SK-N-SH treated with all-trans-retinoic acid at 6 μM for 48 hours (cell line): ENCODE results near the gene DLX6.

Experiments
- ATAC-seq: fragments of 200-7000 bp; cut with Tn5 transposase; 3 replicates; pipeline ENCODE4 v1.9.1; 2020; ENCODE audit warnings: mild to moderate bottlenecking, moderate library complexity
- ARNTL ChIP-seq: fragments of 450-650 bp; formaldehyde crosslinking; IDR thresholded peaks from 2 replicates; pipeline ENCODE4 v1.5.0; 2020; ENCODE audit warnings: low read depth, mild to moderate bottlenecking, moderate library complexity, borderline replicate concordance
- BACH2 ChIP-seq: fragments of 250-450 bp; sonication (Bioruptor Pico); IDR thresholded peaks from 2 replicates; pipeline ENCODE4 v1.9.0; 2021; ENCODE audit warnings: mild to moderate bottlenecking, borderline replicate concordance
- CSDC2 ChIP-seq: fragments of 250-450 bp; sonication (Bioruptor Pico); IDR thresholded peaks from 2 replicates; pipeline ENCODE4 v1.5.0; 2020; ENCODE audit warnings: mild to moderate bottlenecking, moderate library complexity
- CSRNP3 ChIP-seq: fragments of 250-450 bp; sonication (Bioruptor Pico); IDR thresholded peaks from 2 replicates; pipeline ENCODE4 v1.5.1; 2021; ENCODE audit warnings: mild to moderate bottlenecking, moderate library complexity
- ESRRG ChIP-seq: fragments of 250-450 bp; sonication (Bioruptor Pico); IDR thresholded peaks from 2 replicates; pipeline ENCODE4 v1.6.1; 2021; ENCODE audit warnings: mild to moderate bottlenecking
- ISL1 ChIP-seq: fragments of 250-450 bp; sonication (Bioruptor Pico); IDR thresholded peaks from 2 replicates; pipeline ENCODE4 v2.1.2; 2022; ENCODE audit warnings: mild to moderate bottlenecking, moderate library complexity
- OSR1 ChIP-seq: fragments of 250-450 bp; sonication (Bioruptor Pico); IDR thresholded peaks from 2 replicates; pipeline ENCODE4 v1.8.0; 2022; ENCODE audit warnings: moderate library complexity, mild to moderate bottlenecking, inconsistent platforms
- SNAI2 ChIP-seq: fragments of 250-450 bp; sonication (Bioruptor Pico); IDR thresholded peaks from 2 replicates; pipeline ENCODE4 v1.5.0; 2020; ENCODE audit warnings: mild to moderate bottlenecking, moderate library complexity
- TOX ChIP-seq: fragments of 250-450 bp; sonication (Bioruptor Pico); IDR thresholded peaks from 2 replicates; pipeline ENCODE4 v1.8.0; 2021; ENCODE audit warnings: mild to moderate bottlenecking, moderate library complexity, borderline replicate concordance
- TSHZ2 ChIP-seq: fragments of 250-450 bp; sonication (Bioruptor Pico); IDR thresholded peaks from 2 replicates; pipeline ENCODE4 v1.5.0; 2020; ENCODE audit warnings: mild to moderate bottlenecking, moderate library complexity
- ZC3H10 ChIP-seq: fragments of 250-450 bp; sonication (Bioruptor Pico); IDR thresholded peaks from 2 replicates; pipeline ENCODE4 v1.5.1; 2021; ENCODE audit warnings: mild to moderate bottlenecking, moderate library complexity
- ZFP3 ChIP-seq: fragments of 250-450 bp; sonication (Bioruptor Pico); IDR thresholded peaks from 2 replicates; pipeline ENCODE4 v1.5.0; 2020; ENCODE audit warnings: mild to moderate bottlenecking, moderate library complexity
- ZFP30 ChIP-seq: fragments of 450-650 bp; formaldehyde crosslinking; IDR thresholded peaks from 2 replicates; pipeline ENCODE4 v1.5.0; 2022; ENCODE audit warnings: mild to moderate bottlenecking, moderate library complexity
- ZNF565 ChIP-seq: fragments of 450-650 bp; formaldehyde crosslinking; conservative IDR thresholded peaks from 2 replicates; pipeline ENCODE4 v1.5.0; 2020; ENCODE audit warnings: low read depth, mild to moderate bottlenecking, moderate library complexity
- ZNF70 ChIP-seq: fragments of 450-650 bp; formaldehyde crosslinking; IDR thresholded peaks from 2 replicates; pipeline ENCODE4 v1.5.0; 2020; ENCODE audit warnings: mild to moderate bottlenecking, moderate library complexity
- ZNF8 ChIP-seq: fragments of 450-650 bp; formaldehyde crosslinking; IDR thresholded peaks from 2 replicates; pipeline ENCODE4 v1.5.0; 2020; ENCODE audit warnings: mild to moderate bottlenecking, moderate library complexity
- TF ChIP-seq, protein P1 (sequence below): fragments of 250-450 bp; sonication (Bioruptor Pico); IDR thresholded peaks from 2 replicates; pipeline ENCODE4 v1.8.0; 2020; ENCODE audit warnings: mild to moderate bottlenecking, moderate library complexity, borderline replicate concordance

Gene DLX6

GRCh38 chr7:97004247-97005182 lies 838 bp upstream of the DLX6 start:
- no peak for ATAC-seq

DNA sequence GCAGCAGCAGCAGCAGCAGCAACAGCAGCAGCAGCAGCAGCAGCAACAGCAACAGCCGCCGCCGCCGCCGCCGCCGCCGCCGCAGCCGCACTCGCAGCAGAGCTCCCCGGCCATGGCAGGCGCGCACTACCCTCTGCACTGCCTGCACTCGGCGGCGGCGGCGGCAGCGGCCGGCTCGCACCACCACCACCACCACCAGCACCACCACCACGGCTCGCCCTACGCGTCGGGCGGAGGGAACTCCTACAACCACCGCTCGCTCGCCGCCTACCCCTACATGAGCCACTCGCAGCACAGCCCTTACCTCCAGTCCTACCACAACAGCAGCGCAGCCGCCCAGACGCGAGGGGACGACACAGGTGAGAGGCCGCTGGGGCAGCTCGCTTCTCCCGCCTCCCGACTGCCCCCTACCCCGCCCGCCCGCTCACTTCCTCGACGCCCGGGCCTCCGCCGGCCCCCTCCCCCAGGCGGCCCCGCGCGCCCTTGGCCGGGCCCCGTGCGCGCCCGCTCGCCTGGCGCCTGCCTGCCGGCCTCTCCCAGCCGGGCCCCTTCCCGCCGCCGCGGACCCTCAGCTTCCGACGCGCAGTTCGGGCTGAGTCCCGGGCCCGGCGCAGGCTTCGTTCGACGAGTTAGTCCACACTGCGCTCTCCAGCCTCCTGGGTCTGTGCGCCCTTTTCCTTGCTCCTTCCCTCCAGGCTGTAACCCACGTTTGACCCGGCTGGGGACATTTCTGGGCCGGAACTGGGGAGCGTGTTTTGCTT lies 882 bp downstream of the DLX6 start:
- TF ChIP-seq SNAI2 (CRISPR knock-in tag), result 0 out of 2 replicates have a peak, but pooled peaks have one; percentile 18
- peak; percentile 39; the same call in 1 of the 2 replicates for TF ChIP-seq ZFP3 (CRISPR knock-in tag)
- TF ChIP-seq ZNF565 (CRISPR knock-in tag), result no peak
- peak; percentile 87 for ATAC-seq

More at GRCh38 chr7:97004247-97005182, 838 bp upstream of the DLX6 start:
- no peak for TF ChIP-seq ZNF8
- TF ChIP-seq TSHZ2 (CRISPR knock-in tag), result no peak
- no peak for TF ChIP-seq CSRNP3
- TF ChIP-seq ISL1 (CRISPR knock-in tag), result no peak
- TF ChIP-seq ZC3H10 (CRISPR knock-in tag), result no peak
- TF ChIP-seq ESRRG (CRISPR knock-in tag), result no peak
- TF ChIP-seq CSDC2 (CRISPR knock-in tag), result no peak
- no peak for TF ChIP-seq TOX
- TF ChIP-seq ZFP3 (CRISPR knock-in tag), result no peak
- TF ChIP-seq SNAI2 (CRISPR knock-in tag), result no peak
- no peak for TF ChIP-seq ARNTL

GRCh38 chr7:97006816-97007582 lies 1.6 kb downstream of the DLX6 start:
- 0 out of 2 replicates have a peak, but pooled peaks have one; percentile 16 for TF ChIP-seq ZNF70 (CRISPR knock-in tag)
- TF ChIP-seq TSHZ2 (CRISPR knock-in tag), result 0 out of 2 replicates have a peak, but pooled peaks have one; percentile 11
- 0 out of 2 replicates have a peak, but pooled peaks have one; percentile 12 for TF ChIP-seq ZFP3 (CRISPR knock-in tag)
- no peak for TF ChIP-seq ISL1 (CRISPR knock-in tag)
- no peak for TF ChIP-seq ZNF565 (CRISPR knock-in tag)
- TF ChIP-seq TOX, result no peak
- TF ChIP-seq OSR1 (CRISPR knock-in tag), result no peak
- no peak for TF ChIP-seq ZNF8
- no peak for TF ChIP-seq ZFP30 (CRISPR knock-in tag)
- TF ChIP-seq, protein P1, sequence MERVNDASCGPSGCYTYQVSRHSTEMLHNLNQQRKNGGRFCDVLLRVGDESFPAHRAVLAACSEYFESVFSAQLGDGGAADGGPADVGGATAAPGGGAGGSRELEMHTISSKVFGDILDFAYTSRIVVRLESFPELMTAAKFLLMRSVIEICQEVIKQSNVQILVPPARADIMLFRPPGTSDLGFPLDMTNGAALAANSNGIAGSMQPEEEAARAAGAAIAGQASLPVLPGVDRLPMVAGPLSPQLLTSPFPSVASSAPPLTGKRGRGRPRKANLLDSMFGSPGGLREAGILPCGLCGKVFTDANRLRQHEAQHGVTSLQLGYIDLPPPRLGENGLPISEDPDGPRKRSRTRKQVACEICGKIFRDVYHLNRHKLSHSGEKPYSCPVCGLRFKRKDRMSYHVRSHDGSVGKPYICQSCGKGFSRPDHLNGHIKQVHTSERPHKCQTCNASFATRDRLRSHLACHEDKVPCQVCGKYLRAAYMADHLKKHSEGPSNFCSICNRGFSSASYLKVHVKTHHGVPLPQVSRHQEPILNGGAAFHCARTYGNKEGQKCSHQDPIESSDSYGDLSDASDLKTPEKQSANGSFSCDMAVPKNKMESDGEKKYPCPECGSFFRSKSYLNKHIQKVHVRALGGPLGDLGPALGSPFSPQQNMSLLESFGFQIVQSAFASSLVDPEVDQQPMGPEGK (CRISPR knock-in tag), result no peak
- no peak for TF ChIP-seq BACH2 (CRISPR knock-in tag)
- TF ChIP-seq SNAI2 (CRISPR knock-in tag), result no peak
- no peak for ATAC-seq
